K562 (cell line): Measurements from ENCODE around the gene USP20. TPM values are rescaled to one million over a fixed set of nuclear protein-coding genes. Genes with fewer than 3 reads are reported as not detected.
A peak's percentile ranks its signal among the peaks of the same experiment; 100 is the strongest.

Experiments used
- FIP1L1 ChIP-seq: fragments of 200-400 bp; formaldehyde crosslinking; IDR thresholded peaks from 2 replicates; pipeline ENCODE4 v1.6.1; 2018; ENCODE audit warnings: mild to moderate bottlenecking, low read depth, low read length; ENCODE audit not compliant: poor library complexity, severe bottlenecking
- JUND ChIP-seq, 2 experiments: IDR thresholded peaks; 2 replicates in 1 of 2; 3 replicates in 1 of 2; pipeline ENCODE4 v1.6.1; 2011; ENCODE audit warnings: borderline replicate concordance in 2 of 2, low read depth in 2 of 2, low read length in 2 of 2, improper control_type of control experiment in 1 of 2, missing biosample characterization in 1 of 2, missing genetic modification characterization in 1 of 2, missing genetic modification reagents in 1 of 2
- KAT8 ChIP-seq: fragments of 450-650 bp; IDR thresholded peaks from 2 replicates; pipeline ENCODE4 v1.6.1; 2016; ENCODE audit warnings: low read depth, mild to moderate bottlenecking
- polyA plus RNA-seq, 8 experiments: library from polyadenylated mRNA; depleted of rRNA in 4 of 8; stranded (reverse) in 5 of 8; unstranded in 3 of 8; fragments of >200 nt; fragmentation: Nextera tagmentation in 2 of 8; fragmentation: Illumina TruSeq in 1 of 8; extraction: Ambion mirVana in 2 of 8; extraction: Trizol in 1 of 8; gene quantifications; 2 replicates each; pipeline versions ENCODE4 v1.2.1 to v1.2.3, GENCODE V29; 2011 to 2014; ENCODE audit warnings: inconsistent platforms in 1 of 8, missing spikeins in 1 of 8
- total RNA-seq, 7 experiments: library from RNA; depleted of rRNA in 6 of 7; stranded (reverse); fragments of >200 nt in 6 of 7; fragmentation: Illumina TruSeq in 2 of 7; extraction: Trizol in 2 of 7; gene quantifications; 2 replicates each; pipeline versions ENCODE4 v1.2.1 to v1.2.3, GENCODE V29; 2011 to 2021; ENCODE audit warnings: low replicate concordance in 1 of 7
- TF ChIP-seq, protein P1 (sequence below): fragments of 150-350 bp; IDR thresholded peaks from 2 replicates; pipeline ENCODE4 v1.6.1; 2014; ENCODE audit warnings: low read depth, mild to moderate bottlenecking, low read length, borderline replicate concordance
- TF ChIP-seq, protein P2 (sequence below): sonication (generic); formaldehyde crosslinking; IDR thresholded peaks from 2 replicates; pipeline ENCODE4 v1.8.0; 2022; ENCODE audit warnings: mild to moderate bottlenecking, missing genetic modification reagents
- TF ChIP-seq, protein P3 (sequence below): fragments of 450-650 bp; IDR thresholded peaks from 2 replicates; pipeline ENCODE4 v1.6.1; 2018; ENCODE audit warnings: mild to moderate bottlenecking, low read depth; ENCODE audit not compliant: partially characterized antibody
- TF ChIP-seq, protein P4 (sequence below): fragments of 250-450 bp; sonication (Bioruptor Pico); IDR thresholded peaks from 2 replicates; pipeline ENCODE4 v1.8.0; 2022; ENCODE audit warnings: inconsistent platforms, mild to moderate bottlenecking, moderate library complexity, borderline replicate concordance

The USP20 gene
- total and polyA plus RNA-seq, 9 of the 15 experiments (the other 6 are each of a cell fraction or from before 2014, with no cell fraction given) = 1.9 to 136 (median 49.1) TPM

DNA sequence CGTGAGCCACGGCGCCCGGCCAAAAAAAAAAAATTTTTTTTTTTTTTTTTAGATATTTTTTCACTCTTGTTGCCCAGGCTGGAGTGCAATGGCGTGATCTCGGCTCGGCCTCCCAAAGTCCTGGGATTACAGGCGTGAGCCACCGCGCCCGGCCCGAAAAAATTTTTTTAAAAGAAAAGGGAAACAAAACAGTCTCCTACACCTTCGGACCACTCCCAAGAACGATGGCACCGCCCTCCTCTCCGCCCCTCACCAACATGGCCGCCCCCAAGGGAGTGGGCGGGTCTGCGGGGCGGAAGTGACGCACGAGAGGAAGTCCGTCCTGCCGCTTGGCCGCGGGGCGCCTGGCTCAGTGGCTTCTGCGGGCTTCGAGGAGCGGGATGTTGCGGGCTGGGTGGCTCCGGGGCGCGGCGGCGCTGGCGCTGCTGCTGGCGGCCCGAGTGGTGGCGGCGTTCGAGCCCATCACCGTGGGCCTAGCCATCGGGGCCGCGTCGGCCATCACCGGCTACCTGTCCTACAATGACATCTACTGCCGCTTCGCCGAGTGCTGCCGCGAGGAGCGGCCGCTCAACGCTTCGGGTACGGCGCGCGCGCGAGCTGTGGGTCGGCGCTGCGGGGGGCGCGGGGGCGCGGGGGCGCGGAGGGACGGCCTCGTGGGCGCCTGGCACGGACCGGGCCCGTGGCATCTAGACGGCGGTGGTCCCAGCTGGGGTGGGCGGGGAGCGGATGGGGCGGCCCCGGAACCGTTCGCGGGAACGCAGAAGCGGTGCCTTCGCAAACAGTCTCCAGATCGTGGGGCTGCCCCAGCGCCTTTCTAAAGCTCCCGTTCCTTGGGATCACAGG is 32.2 kb upstream of the USP20 start, which contains the start of gene TOR1B (continued):
- TF ChIP-seq, protein P1, sequence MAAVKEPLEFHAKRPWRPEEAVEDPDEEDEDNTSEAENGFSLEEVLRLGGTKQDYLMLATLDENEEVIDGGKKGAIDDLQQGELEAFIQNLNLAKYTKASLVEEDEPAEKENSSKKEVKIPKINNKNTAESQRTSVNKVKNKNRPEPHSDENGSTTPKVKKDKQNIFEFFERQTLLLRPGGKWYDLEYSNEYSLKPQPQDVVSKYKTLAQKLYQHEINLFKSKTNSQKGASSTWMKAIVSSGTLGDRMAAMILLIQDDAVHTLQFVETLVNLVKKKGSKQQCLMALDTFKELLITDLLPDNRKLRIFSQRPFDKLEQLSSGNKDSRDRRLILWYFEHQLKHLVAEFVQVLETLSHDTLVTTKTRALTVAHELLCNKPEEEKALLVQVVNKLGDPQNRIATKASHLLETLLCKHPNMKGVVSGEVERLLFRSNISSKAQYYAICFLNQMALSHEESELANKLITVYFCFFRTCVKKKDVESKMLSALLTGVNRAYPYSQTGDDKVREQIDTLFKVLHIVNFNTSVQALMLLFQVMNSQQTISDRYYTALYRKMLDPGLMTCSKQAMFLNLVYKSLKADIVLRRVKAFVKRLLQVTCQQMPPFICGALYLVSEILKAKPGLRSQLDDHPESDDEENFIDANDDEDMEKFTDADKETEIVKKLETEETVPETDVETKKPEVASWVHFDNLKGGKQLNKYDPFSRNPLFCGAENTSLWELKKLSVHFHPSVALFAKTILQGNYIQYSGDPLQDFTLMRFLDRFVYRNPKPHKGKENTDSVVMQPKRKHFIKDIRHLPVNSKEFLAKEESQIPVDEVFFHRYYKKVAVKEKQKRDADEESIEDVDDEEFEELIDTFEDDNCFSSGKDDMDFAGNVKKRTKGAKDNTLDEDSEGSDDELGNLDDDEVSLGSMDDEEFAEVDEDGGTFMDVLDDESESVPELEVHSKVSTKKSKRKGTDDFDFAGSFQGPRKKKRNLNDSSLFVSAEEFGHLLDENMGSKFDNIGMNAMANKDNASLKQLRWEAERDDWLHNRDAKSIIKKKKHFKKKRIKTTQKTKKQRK = no peak
- TF ChIP-seq JUND (IDR thresholded peaks at IDR 0.05; ENCODE audit: borderline replicate concordance, low read depth, low read length) = peak; percentile 75; the same call in 1 of the 2 replicates
- no peak; the same call in 2 of the 3 replicates for TF ChIP-seq JUND (tag; IDR thresholded peaks at IDR 0.05; ENCODE audit: borderline replicate concordance, low read depth, low read length)
- TF ChIP-seq, protein P2, sequence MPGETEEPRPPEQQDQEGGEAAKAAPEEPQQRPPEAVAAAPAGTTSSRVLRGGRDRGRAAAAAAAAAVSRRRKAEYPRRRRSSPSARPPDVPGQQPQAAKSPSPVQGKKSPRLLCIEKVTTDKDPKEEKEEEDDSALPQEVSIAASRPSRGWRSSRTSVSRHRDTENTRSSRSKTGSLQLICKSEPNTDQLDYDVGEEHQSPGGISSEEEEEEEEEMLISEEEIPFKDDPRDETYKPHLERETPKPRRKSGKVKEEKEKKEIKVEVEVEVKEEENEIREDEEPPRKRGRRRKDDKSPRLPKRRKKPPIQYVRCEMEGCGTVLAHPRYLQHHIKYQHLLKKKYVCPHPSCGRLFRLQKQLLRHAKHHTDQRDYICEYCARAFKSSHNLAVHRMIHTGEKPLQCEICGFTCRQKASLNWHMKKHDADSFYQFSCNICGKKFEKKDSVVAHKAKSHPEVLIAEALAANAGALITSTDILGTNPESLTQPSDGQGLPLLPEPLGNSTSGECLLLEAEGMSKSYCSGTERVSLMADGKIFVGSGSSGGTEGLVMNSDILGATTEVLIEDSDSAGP (CRISPR knock-in tag) = no peak
- no peak for TF ChIP-seq KAT8
- peak; percentile 92 for TF ChIP-seq FIP1L1
- TF ChIP-seq, protein P3, sequence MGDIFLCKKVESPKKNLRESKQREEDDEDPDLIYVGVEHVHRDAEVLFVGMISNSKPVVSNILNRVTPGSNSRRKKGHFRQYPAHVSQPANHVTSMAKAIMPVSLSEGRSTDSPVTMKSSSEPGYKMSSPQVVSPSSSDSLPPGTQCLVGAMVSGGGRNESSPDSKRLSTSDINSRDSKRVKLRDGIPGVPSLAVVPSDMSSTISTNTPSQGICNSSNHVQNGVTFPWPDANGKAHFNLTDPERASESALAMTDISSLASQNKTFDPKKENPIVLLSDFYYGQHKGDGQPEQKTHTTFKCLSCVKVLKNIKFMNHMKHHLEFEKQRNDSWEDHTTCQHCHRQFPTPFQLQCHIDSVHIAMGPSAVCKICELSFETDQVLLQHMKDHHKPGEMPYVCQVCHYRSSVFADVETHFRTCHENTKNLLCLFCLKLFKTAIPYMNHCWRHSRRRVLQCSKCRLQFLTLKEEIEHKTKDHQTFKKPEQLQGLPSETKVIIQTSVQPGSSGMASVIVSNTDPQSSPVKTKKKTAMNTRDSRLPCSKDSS = no peak
- TF ChIP-seq, protein P4, sequence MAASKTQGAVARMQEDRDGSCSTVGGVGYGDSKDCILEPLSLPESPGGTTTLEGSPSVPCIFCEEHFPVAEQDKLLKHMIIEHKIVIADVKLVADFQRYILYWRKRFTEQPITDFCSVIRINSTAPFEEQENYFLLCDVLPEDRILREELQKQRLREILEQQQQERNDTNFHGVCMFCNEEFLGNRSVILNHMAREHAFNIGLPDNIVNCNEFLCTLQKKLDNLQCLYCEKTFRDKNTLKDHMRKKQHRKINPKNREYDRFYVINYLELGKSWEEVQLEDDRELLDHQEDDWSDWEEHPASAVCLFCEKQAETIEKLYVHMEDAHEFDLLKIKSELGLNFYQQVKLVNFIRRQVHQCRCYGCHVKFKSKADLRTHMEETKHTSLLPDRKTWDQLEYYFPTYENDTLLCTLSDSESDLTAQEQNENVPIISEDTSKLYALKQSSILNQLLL (CRISPR knock-in tag) = no peak
